Fibroblast of villous mesenchyme (primary cell): ENCODE results near the gene PARP3. TPM values are rescaled to one million over a fixed set of nuclear protein-coding genes. Genes with fewer than 3 reads are reported as not detected.
"Not testable (repeated sequence)": the region's sequence is repeated elsewhere in the genome, so short reads cannot be mapped to it uniquely, and the experiment has no call there.

ENCODE experiments used
- DNase-seq: peaks from one replicate; pipeline ENCODE4 v3.0.0-alpha.2; 2010; ENCODE audit warnings: low read depth
- H3K4me3 ChIP-seq: 2 replicates; pipeline ENCODE4 v1.5.1; 2011; ENCODE audit warnings: low read depth, mild to moderate bottlenecking, low read length
- CTCF ChIP-seq: IDR thresholded peaks from 2 replicates; pipeline ENCODE4 v1.5.1; 2012; ENCODE audit warnings: low read depth, mild to moderate bottlenecking, low read length; ENCODE audit not compliant: insufficient read depth
- total RNA-seq: library from RNA; depleted of rRNA; stranded (reverse); fragments of >200 nt; gene quantifications from 2 replicates; pipeline ENCODE4 v1.2.3, GENCODE V29; 2012

Gene PARP3
- total RNA-seq, result 24.6 and 25.1 TPM in 2 replicates

GRCh38 chr3:51941798-51942602, at the start of gene PARP3, which contains the start of gene RRP9:
TSS of gene PARP3 (plus strand) at chr3:51942363. CDS start at chr3:51943356, 993 bp downstream.
TSS of gene RRP9 (minus strand) at chr3:51941904. CDS start at chr3:51941867, 37 bp downstream.
- peak; percentile 99 for TF ChIP-seq CTCF
- DNase-seq, result peak; percentile 100
- peak within 1 kb of the TSS; percentile 87 for H3K4me3 ChIP-seq

GRCh38 chr3:51894391-51894790, 47.8 kb upstream of the PARP3 start:
- DNase-seq, result no peak
- no peak overlapping the region for H3K4me3 ChIP-seq
- TF ChIP-seq CTCF, result no peak

- TF ChIP-seq CTCF, result no peak
- H3K4me3 ChIP-seq, result no peak overlapping the region
- no peak for DNase-seq
Observed at GRCh38 chr3:51894939-51895338, 47.2 kb upstream of the PARP3 start.

- no peak for DNase-seq
- TF ChIP-seq CTCF, result no peak
- H3K4me3 ChIP-seq, result no peak overlapping the region
Observed at GRCh38 chr3:51896607-51897305, 45.4 kb upstream of the PARP3 start.

GRCh38 chr3:51897391-51897790, 44.8 kb upstream of the PARP3 start:
- H3K4me3 ChIP-seq, result no peak overlapping the region
- no peak for TF ChIP-seq CTCF
- no peak for DNase-seq

- not testable (repeated sequence) for DNase-seq, H3K4me3 ChIP-seq
Observed at GRCh38 chr3:51900043-51900442, 42.1 kb upstream of the PARP3 start.

- H3K4me3 ChIP-seq, DNase-seq: not testable (repeated sequence)
Observed at GRCh38 chr3:51902361-51902760, 39.8 kb upstream of the PARP3 start.
